ENCODE measurements around the gene RNF213. TPM values are rescaled to one million over a fixed set of nuclear protein-coding genes. Genes with fewer than 3 reads are reported as not detected.

RNF213 gene
- total RNA-seq, 4 donors from 2014 or later = 113 to 174 (median 159) TPM

GRCh38 chr17:80429356-80430275 is 169.0 kb downstream of the RNF213 start:
- WGBS, 2 donors (ENCODE audit: low coverage in 1 of 2) = 92% methylated on average over 27 of the region's 33 CpGs; no CpG with 5 or more reads in 1 of the 2 donors
- Histone ChIP-seq H3K27me3 (no peaks in the 10 kb centered on the region), H3K27ac (no peak overlapping the region), H3K9me3 (no peaks in the 10 kb centered on the region), H3K36me3 (no peaks in the 10 kb centered on the region), H3K4me3 (no peak overlapping the region), H3K4me1 (peaks cover 0 to 7% (median 0%) of the 10 kb centered on the region in 4 donors)
- DNase-seq = no peak
- TF ChIP-seq CTCF (IDR thresholded peaks at IDR 0.05) (no peak), POLR2A (IDR thresholded peaks at IDR 0.05) (no peak), POLR2AphosphoS5 (IDR thresholded peaks at IDR 0.05) (no peak), EP300 (IDR thresholded peaks at IDR 0.05; ENCODE audit: low read depth) (no peak)
- in situ Hi-C loops (cut with MboI; ENCODE audit: low pct_ligation_motif_present in 1 of 4, low pct_unique_long_range_greater_than_20kb in 1 of 4, low sequenced_read_pairs in 3 of 4) = loop anchor here in 3 of 4 donors (5.0 to 25.0 kb wide), 5 partner anchors 143 to 555 kb away; no protein-coding TSS in a partner anchor
- intact Hi-C loops (cut with DNase I; ENCODE audit: low total_unique reads) = loop anchor here (5.0 kb wide), 2 partner anchors 48 to 148 kb away; partner anchors contain the start of gene NPTX1

- no peaks in the 10 kb centered on the region for H3K9me3 ChIP-seq
- TF ChIP-seq EP300 (IDR thresholded peaks at IDR 0.05; ENCODE audit: low read depth) = no peak
- TF ChIP-seq POLR2AphosphoS5 (IDR thresholded peaks at IDR 0.05) = no peak
- TF ChIP-seq CTCF (IDR thresholded peaks at IDR 0.05) = no peak
- intact Hi-C loops (cut with DNase I; ENCODE audit: low total_unique reads) (no loop called here), in situ Hi-C loops (cut with MboI; ENCODE audit: low pct_ligation_motif_present in 1 of 4, low pct_unique_long_range_greater_than_20kb in 1 of 4, low sequenced_read_pairs in 3 of 4) (loop anchor here in 2 of 4 donors (10.0 to 25.0 kb wide), 2 partner anchors 432 to 554 kb away; no protein-coding TSS in a partner anchor)
- DNase-seq = no peak
- WGBS, 2 donors (ENCODE audit: low coverage in 1 of 2) = 84% methylated on average over 13 of the region's 15 CpGs; no CpG with 5 or more reads in 1 of the 2 donors
- peaks cover 0 to 7% (median 0%) of the 10 kb centered on the region in 4 donors for H3K4me1 ChIP-seq
- no peak overlapping the region for H3K27ac ChIP-seq
- H3K36me3 ChIP-seq = no peaks in the 10 kb centered on the region
- H3K4me3 ChIP-seq = no peak overlapping the region
- no peaks in the 10 kb centered on the region for H3K27me3 ChIP-seq
Measured at GRCh38 chr17:80430446-80431245, 170.0 kb downstream of the RNF213 start.

GRCh38 chr17:80431246-80432195 is 170.9 kb downstream of the RNF213 start:
- no peak overlapping the region for H3K27ac ChIP-seq
- H3K4me3 ChIP-seq = no peak overlapping the region
- H3K27me3 ChIP-seq = no peaks in the 10 kb centered on the region
- intact Hi-C loops (cut with DNase I; ENCODE audit: low total_unique reads) (no loop called here), in situ Hi-C loops (cut with MboI; ENCODE audit: low pct_ligation_motif_present in 1 of 4, low pct_unique_long_range_greater_than_20kb in 1 of 4, low sequenced_read_pairs in 3 of 4) (loop anchor here in 2 of 4 donors (10.0 to 25.0 kb wide), 2 partner anchors 431 to 553 kb away; no protein-coding TSS in a partner anchor)
- H3K36me3 ChIP-seq = no peaks in the 10 kb centered on the region
- DNase-seq = no peak
- TF ChIP-seq CTCF (IDR thresholded peaks at IDR 0.05) (no peak), POLR2A (IDR thresholded peaks at IDR 0.05) (no peak), POLR2AphosphoS5 (IDR thresholded peaks at IDR 0.05) (no peak), EP300 (IDR thresholded peaks at IDR 0.05; ENCODE audit: low read depth) (no peak)
- no peaks in the 10 kb centered on the region for H3K9me3 ChIP-seq
- peaks cover 0 to 6% (median 0%) of the 10 kb centered on the region in 4 donors for H3K4me1 ChIP-seq
- 88 to 96% methylated on average over 5 to 23 of the region's 29 CpGs for WGBS, 2 donors (ENCODE audit: low coverage in 1 of 2)
